Measurements from ENCODE around the gene CARD19.
"Not testable (repeated sequence)": the region's sequence is repeated elsewhere in the genome, so short reads cannot be mapped to it uniquely, and the experiment has no call there.

The CARD19 gene

DNA sequence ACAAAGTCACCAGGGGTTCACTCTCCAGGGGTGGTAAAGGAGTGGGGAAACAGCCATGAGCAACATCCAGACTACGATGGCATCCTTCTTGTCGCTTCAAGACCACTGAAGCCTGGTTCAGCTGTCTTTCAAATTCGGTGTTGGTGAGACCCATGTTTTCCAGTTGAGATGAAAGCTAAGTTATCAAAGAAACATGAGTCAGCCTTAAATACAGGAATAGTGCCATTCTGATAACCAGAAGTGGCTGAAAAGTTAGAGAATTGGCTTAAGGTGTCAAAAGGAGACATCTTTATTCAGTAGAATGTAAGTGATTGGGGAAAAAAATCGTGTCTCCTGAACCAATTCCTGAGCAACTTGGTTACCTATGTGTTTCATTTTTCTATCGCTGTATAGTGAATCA lies 7.0 kb upstream of the CARD19 start:
- DNase-seq, result no peak

DNA sequence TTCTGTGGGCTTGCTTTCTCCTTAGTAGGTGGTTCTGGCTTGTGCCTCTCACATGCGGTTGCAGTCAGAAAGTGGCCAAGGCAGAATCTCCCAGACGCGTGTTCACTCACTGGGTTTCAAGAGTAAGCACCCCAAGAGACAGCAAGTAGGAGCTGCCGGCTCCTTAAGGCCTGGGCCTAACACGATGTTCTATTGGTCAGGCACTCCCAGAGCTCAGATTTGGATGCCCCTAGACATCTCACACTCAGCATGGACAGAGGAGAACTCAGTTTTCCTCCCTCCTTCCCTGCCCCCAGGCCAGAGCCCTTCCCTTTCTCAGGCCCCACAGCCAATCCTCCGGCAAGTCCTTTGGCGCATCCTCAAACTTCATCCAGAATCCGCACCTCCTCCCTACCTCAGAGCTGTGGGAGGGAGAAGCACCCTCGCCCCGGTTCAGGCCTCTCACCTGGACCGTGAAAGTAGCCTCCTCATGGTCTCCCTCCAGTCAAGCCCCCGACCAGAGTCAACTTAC lies 6.5 kb upstream of the CARD19 start:
- no peak for DNase-seq

DNA sequence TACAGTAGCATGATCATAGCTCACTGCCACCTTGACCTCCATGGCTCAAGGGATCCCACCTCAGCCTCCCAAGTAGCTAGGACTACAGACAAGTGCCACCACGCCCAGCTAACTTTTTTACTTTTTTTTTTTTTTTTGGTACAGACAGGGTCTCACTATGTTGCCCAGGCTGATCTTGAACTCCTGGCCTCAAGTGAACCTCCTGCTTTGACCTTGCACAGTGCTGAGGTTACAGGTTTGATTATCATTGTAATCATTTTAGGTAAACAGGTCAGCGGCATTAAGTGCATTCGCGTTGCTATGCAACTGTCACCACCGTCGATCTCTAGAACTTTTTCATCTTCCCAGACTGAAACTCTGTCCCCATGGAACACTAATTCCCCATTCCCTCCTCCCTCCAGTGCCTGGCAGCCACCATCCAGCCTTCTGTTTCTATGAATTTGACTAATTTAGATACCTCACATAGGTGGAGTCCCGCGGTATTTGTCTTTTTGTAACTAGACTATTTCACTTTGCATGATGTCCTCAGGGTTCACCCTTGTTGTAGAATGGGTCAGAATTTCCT lies 5.8 kb upstream of the CARD19 start:
- no peak for DNase-seq

DNA sequence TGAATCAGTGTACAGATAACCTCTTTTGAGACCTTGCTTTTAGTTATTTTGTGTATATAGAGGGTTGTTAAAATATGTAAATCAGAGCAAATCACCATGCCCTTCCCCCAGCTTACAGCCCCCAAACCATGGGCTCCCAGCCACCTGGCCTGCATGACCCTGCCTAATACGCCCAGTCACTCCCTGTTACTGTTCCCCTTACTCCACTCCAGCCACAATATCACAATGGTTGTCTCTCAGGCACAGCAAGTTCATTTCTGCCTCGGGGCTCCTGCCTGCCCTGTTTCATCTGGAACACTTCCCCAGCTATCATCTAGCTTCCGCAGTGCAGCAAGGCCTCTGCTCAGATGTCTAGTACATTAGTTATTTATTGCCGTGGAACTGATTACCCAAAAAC lies 5.0 kb upstream of the CARD19 start:
- no peak for DNase-seq

DNA sequence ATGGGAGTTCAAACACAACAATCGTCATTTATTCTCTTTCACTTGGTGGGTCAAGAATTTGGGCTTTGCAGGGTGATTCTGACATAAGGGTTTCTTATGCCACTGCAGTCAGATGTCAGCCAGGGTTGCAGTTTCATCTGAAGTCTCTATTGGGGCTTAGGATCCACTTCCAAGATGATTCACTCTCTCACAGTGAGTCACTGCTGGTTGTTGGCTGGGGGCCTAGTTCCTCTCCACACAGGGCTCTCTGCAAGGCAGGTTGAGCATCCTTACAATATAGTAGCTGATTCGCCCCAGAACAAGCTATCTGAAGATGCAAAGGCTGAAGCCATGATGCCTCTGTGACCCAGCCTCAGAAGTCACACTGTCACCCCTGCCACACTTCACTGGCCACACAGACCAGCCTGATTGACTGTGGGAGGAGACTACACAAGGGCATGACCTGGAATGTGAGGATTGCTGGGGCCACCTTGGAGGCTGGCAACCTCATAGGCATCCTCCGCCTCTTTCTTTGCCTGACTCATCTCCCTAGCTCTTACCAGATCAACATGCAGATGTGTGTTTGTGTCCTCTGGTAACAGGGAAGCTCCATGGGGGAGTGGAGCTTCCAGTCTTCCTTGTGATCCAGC lies 4.5 kb upstream of the CARD19 start:
- DNase-seq, result peak; percentile 89

DNA sequence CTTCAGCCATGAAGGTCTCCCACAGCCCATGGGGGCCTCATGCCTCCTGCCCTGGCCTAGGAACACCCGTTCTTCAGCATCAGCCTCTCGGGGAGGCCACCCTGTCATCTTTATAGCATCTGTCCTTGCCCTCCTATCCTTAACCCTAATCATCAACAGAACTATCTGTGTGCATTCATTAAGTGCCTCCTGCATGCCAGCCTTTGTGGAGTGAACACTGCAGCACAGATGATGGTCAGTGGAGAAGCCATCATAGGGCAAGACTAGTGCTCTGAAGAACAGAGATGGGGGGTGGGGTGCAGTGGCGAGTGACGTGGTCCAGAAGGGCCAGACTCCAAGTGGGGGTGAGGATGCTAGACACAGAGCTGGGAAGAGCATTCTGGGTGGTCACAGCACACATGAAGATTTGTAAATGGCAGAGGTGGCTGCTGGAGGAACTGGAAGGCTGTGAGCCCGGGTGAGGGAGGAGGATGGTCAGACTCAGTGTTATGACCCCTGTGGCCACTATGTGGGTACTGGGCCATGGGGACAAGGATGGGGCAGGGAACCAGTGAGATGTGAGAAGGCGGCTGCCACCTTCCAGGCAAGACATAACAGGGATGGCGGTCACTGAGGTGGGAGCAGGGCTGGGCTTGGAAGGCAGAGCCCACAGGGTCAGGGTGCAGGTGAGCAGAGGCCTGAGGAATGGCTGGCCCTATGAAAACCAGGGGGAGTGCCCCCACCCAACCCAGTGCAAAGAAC lies 3.6 kb upstream of the CARD19 start:
- no peak for DNase-seq

DNA sequence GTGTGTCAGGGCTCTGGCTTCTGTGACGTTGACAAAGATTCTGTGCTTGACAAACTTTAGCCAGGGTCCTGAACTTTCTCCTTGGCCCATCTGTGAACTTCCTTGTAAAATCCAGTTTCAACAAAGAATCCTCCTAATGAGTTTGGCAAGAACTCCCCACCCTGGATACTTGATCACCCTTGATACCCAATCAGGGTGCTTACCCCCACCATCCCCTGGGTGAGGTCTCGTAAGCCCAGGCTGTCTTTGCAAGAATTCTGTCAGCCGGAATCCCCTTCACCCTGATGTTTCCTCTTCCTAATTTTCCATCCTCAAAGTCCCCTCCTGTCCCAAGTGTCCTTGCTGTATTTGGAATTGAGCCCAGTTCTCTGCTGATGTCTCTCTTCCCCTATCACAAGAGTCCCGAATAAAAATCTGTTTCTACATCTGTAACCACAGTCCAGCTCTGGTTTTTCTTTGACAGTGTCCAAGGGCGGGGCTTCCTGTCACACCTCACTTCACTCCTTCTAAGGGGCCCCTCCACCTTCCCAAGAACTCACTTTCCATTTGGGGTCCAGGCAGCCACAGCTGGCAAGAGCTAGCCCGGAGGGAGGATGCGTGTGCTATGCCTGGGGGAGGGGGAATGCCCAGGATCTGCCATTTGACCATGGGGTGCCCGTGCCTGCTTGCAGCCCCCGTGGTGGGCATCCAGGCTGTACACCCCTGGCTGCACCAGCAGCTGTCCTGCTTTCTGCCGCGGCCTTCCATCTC lies 2.7 kb upstream of the CARD19 start:
- DNase-seq, result peak; percentile 52

DNA sequence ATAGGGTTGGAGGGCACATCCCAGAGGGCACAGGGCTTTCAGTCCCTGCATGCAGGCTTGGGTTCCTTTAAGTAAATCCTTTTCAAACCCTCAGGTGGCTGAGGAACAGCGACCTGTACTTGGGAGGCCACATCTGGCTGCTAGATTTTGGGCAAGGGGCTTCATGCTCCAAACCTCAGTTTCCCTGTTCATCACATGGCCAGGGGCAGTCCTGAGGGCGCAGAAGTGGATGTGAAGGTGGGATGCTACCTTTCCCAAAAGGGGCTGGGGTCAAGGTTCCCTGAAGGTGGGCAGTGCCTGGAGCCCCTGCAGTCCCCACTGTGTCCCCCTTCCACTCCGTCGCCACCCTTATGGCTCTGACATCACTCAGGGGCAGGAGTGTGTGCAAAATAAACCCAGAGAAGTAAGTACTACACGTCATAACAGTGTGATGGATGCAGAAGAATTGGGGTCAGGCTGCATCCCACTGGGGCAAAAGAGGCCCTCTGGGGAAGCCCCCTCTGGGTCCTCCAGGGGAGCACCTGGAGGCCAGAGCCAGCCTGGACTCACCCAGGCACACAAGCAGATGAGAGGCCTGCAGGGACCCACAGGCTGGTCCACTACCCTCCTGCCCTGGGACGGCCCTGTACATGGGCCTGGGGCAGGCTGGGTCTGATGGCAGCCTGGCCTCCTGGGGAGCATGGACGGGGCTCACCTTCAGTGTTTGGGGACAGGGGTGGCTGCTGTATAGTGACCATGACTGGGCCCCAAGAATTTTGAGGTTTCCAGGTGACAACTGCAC lies 1.9 kb upstream of the CARD19 start:
- no peak for DNase-seq

DNA sequence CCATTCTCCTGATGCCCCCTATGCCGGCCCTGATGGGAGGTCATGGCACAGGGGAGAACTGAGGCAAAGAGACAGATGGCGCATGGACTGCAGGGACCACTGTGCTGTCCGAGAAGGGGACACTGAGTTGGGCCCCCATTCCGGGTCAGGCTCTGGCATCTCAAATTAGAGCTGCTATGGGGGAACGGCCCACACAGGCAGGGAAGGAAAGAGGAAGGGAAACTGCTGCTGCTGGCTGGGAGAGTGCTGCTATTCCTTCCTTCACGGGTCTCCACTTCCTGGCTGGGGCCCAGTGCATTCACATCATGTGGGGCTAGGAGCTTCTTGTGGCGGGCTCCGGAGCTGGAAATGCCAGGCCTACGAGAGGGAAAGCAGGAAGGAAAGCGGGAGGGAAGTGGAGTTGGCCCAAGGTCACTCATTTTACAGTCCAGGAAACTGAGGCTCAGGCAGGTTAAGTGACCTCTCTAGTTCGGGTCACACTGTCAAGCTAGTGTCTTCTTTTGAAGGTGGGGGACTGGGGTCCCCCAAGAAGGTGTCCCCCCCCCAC lies 1.3 kb upstream of the CARD19 start:
- no peak for DNase-seq

DNA sequence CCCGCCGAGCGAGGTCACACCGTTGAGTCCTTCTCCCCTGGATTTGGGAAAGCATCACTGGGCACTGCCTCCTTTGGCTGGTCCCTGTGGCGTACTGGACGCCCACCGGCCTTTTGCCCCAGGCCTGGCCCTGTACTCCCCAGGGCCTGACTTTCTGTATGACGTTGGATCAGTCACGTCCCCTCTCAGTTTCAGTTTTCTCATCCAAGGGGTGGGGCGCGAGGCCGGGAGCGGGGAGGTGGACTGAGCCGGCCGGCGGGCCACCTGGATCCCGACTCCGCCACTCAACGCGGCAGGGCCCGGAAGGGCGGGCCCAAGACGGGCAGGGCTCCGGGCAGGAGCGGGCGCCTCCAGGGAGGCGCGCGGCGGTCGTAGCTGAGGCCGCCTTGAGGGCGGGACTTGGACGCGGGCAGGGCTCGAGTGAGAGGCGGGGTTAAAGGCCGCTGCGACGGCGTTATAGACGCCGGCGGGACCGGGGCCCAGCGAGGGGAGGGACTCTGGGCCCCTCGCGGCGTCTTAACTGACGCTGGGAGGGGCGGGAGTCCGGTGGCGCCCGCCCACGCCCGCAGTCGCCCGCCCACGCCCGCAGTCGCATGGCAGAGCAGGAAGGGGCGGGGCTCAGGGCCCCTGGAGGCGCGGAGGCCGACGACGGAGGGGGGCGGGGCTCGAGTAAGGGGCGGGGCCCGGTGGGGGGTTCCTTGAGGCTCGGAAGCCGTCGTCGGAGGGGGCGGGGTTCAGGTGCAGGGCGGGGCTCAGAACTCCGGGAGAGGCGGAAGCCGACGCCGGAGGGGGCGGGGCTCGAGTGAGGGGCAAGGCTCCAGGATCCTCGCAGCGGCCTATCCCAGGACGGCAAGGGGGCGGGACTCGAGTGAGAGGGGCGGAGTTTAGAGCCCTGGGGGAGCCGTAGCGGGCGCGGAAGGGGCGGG lies 549 bp upstream of the CARD19 start:
- peak; percentile 100 for DNase-seq

DNA sequence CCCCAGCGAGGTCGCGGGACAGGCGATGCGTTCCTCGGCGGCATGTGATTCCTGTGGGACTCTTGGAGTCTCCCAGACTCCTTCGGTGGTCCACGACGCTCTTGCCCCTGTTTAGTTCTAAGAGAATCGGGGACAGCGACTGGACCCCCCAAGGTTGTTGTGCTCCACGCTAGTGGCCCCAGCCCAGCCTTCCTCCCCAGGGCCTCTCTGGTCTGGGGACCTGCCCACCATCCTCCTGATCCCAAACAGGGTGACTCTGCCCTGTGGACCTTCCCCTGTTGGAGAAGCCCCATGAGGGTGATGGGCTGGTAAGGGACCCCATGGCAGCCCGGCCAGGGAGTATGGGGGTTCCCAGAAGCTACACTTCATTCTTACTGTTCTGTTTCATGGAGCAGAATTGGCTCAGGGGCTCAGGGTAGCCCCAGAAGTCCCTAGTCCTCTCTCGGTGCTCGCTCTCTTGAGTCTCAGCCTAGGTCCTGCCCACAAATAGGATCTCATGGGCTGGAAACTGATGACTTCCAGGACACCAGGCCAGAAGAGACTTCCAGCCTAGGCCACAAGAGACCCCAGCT lies 880 bp downstream of the CARD19 start:
- DNase-seq, result no peak

DNA sequence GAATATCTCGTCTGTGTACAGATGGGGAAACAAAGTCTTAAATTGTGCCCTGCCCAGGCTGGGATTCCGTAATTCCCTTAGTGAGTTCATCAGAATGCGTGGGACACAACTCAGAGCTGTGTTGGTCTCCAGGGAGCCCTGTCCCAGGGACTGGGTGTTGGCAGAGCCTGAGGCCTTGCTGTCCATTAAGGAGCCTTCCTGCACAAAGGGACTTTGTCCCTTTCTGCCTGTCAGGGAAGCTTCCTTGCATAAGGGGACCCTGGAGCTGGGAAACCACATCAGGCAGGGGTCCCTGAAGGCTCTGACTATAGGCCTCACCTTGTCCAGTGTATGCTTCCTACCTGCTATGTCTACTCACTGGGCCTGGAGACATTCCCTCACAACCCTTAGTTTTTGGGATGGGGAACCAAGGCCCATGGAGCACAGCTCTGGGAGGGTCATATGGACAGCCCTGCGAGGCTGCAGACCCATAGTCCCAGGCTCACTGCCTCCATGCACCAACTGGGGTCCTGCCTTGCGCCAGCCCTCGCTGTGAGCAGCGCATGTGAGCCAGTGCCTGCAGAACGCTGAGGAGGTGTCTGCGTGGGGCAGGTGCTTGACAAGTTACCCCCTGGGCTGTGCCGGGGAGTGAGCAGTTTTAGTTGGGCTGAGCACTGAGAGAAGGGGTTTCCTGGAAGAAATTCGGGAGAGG lies 1.6 kb downstream of the CARD19 start:
- no peak for DNase-seq

DNA sequence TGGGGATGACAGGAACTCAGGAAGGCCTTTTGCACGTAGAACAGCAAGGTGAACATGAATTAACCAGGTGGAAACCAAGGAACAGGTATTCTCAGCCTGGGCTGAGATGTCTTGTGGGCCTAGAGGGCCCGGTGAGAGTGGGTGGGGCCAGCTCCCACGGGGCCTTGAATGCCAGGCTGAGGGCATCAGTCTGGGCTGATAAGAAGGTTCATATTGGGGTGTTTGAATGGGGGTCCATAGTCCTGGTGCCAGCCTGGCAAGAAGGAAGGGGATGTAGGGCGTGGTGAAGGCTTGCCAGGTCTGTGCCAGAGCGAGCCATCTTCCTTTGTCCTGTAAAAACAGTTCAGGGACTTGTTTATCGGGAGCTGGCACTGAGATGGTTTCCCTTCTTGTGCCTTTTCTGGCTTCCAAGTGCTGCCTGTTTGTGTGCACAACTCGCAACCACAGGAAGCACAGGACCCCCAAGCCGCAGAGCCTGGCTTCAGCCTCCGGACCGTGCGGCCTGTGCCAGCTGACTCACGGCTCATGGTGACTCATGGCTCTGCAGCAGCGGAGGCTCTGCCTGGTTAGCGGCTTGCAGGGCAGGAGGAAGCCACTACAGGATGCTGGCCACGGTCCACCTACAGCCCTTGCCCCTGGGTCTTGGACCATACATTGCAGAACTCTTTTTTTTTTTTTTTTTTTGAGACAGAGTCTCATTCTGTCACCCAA lies 2.4 kb downstream of the CARD19 start:
- DNase-seq, result peak; percentile 82

DNA sequence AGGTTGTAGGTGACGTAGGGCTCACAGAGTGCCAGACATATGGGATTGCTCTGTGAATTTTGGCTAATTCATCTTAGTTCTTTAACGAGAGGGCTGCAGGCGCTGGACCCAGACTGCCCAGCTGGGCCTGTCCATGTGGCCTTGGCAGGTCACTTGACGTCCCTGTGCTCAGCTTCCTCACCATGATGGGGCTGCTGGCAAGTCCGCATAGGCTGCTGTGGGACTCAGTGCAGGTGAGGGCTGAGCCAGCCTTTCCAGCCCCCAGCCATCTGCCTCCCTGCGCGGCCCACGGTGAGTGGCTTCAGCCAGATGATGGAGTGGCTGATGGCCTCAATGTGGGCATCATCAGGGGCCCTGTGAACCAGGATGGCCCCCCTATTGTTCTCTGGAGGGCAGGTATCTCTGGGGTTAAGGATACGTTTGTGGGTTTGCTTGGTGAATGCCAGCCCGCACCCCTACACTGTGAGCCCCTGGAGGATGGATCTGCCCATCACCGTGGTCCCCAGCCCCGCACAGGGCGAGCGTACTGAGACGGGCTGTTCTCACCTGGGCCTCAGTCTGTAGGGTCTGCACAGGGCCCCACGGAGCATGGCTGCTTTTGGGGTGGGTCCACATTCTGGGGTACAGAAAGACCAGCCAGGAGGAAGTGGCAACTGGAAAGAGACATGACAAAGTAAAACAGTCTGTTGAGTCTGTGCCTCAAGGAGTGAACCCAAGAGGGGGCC lies 3.7 kb downstream of the CARD19 start:
- no peak for DNase-seq

DNA sequence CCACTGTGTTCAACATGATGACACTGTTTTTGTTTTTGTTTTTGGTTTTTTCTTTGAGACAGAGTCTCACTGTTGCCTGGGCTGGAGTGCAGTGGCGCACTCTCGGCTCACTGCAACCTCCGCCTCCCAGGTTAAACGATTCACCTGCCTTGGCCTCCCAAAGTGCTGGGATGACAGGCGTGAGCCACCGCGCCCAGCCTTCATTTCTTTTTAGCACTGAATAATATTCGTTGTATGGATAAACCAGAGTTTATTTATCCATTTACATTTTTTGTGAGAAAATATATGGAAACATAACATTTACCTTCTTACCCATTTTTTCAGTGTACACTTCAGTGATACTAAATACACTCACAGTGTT lies 4.2 kb downstream of the CARD19 start:
- DNase-seq, result no peak

DNA sequence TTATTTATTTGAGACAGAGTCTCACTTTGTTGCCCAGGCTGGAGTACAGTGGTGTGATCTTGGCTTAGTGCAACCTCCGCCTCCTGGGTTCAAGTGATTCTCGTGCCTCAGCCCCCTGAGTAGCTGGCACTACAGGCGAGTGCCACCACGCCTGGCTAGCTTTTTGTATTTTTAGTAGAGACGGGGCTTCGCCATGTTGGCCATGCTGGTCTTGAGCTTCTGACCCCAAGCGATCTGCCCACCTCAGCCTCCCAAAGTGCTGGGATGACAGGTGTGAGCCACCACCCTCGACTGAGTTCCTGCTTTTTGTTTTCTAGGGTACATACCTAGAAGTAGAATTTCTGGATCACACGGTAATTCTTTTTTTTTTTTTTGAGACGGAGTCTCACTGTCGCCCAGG lies 5.1 kb downstream of the CARD19 start:
- not testable (repeated sequence) for DNase-seq

DNA sequence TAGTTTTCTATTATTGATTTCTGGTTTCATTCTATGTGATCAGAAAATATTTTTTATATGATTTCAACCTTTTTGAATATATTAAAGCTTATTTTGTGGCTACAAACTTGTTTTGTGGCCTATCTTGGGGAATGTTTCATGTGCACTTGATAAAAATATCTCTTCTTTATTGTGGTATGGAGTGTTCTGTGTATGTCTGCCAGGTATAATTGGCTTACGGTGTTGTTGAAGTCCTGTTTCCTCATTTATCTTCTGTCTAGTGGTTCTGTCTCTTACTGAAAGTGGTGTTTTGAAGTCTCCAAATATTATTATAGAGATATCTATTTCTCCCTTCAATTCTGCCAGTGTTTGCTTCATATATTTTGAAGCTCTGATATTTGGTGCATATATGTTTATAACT lies 9.6 kb downstream of the CARD19 start:
- no peak for DNase-seq

DNA sequence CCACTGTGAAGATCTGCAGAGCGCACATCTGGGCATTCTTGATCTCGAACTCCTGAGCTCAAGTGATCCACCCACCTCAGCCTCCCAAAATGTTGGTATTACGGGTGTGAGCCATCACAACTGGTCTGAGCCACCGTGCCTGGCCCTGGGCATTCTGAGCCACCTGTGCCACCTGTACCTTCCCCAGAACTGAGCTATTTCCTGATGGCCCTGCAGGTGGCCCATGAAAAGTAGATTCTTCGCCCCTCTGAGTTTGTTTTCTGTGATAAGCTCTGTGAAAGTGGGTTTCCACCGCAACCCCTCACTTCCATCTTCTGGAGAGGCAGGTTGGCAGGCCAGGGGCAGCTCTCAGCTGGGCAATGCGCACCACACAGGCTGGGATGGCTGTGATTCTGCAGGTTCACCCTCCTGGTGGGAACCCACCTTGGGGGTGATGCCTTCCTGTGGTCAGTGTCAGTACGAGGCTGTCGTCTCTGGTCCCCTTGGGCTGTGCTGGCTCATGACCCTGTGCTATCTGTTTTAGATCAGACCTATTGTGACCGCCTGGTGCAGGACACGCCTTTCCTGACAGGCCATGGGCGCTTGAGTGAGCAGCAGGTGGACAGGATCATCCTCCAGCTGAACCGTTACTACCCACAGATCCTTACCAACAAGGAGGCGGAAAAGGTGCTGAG lies 11.3 kb downstream of the CARD19 start:
- DNase-seq, result no peak

DNA sequence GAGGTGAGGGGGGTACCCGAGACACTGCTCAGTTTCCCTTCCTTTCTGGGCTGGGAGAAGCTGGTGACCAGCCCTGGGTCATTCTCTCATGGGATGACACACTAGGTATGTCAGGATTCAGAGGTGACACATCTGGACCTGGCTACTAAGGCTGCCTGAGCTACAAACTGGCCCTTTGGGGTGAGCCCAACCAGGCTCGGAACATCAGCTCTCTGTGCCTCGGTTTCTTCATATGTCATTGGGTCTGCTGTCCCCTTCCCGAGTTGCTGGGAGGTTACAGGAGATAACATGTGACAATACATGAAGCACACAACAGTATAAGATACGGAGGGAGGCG lies 11.8 kb downstream of the CARD19 start:
- DNase-seq, result no peak

All from activated CD4-positive, alpha-beta T cell treated with anti-CD3 and anti-CD28 coated beads, Interleukin-2, amount 50 U/mL, for 16 hours (primary cell).